Body of pancreas (tissue), 4 donors: ENCODE results near the gene RAB11FIP4.

ENCODE experiments used
- CTCF ChIP-seq, 7 experiments: fragments of 450-650 bp in 4 of 7; fragments of 200-600 bp in 3 of 7; sonication (generic) in 3 of 7; IDR thresholded peaks; one replicate each; pipeline ENCODE4 v1.5.1; 2016 to 2019; ENCODE audit warnings: antibody characterized with exemption in 7 of 7
- POLR2A ChIP-seq, 3 donors: fragments of 450-650 bp; IDR thresholded peaks; one replicate each; pipeline ENCODE4 v1.6.1; 2016; ENCODE audit warnings: antibody characterized with exemption in 3 of 3, mild to moderate bottlenecking in 2 of 3

GRCh38 chr17:31393749-31394146 is 2.3 kb downstream of the RAB11FIP4 start:
- no peak for TF ChIP-seq CTCF (IDR thresholded peaks at IDR 0.05)
- TF ChIP-seq POLR2A (IDR thresholded peaks at IDR 0.05) = no peak
